K562 (cell line): Measurements from ENCODE around the gene USP10. TPM values are rescaled to one million over a fixed set of nuclear protein-coding genes. Genes with fewer than 3 reads are reported as not detected.

Experiments
- ATAC-seq: fragments of 200-7000 bp; cut with Tn5 transposase; 3 replicates; pipeline ENCODE4 v1.9.1; 2020; ENCODE audit warnings: moderate library complexity
- BruUV-seq: library from RNA; stranded (reverse); fragments of 400-500 nt; replicated peaks from 2 replicates; lab custom pipeline; 2021; lab: Mats Ljungman, UMichigan
- CTCF ChIA-PET: fragments of 300-600 bp; formaldehyde crosslinking; extraction: SDS; loops from one replicate; lab custom pipeline; 2021; ENCODE audit warnings: low intra/inter-chr PET ratio; lab: Yijun Ruan, JAX
- POLR2A ChIA-PET: fragments of 300-600, 350-650 bp; sonication (Branson Sonifier 250); formaldehyde crosslinking; extraction: SDS; loops from one replicate; lab custom pipeline; 2021; ENCODE audit warnings: antibody characterized with exemption, inconsistent platforms; lab: Yijun Ruan, JAX
- DNase-seq, 4 experiments: peaks; one replicate each; pipeline versions ENCODE4 v3.0.0 to v3.0.0-alpha.2; 2011 to 2018; ENCODE audit warnings: low spot score in 3 of 4, mixed read lengths in 3 of 4; ENCODE audit errors: extremely low read depth in 1 of 4
- FAIRE-seq: peaks from 2 replicates; lab custom pipeline; 2011; peaks lifted over from hg19 to GRCh38; lab: Jason Lieb, UNC
- H2AFZ ChIP-seq: 2 replicates; pipeline ENCODE4 v1.6.0; 2011; ENCODE audit warnings: low read depth, low read length, control low read depth, inconsistent platforms
- H3K27ac ChIP-seq: fragments of 200-600 bp; 3 replicates; pipeline ENCODE4 v1.8.0; 2011; ENCODE audit warnings: low read depth, mild to moderate bottlenecking, control low read depth, inconsistent platforms, low read length, moderate library complexity, mixed read lengths; ENCODE audit errors: extremely low read depth
- H3K27me3 ChIP-seq, 2 experiments: fragments of 300-600 bp in 1 of 2; 2 replicates in 1 of 2; 3 replicates in 1 of 2; pipeline versions ENCODE4 v1.6.0 to v1.8.0; 2011; ENCODE audit warnings: inconsistent platforms in 2 of 2, low read length in 2 of 2, mild to moderate bottlenecking in 1 of 2, mixed read lengths in 1 of 2, moderate library complexity in 1 of 2; ENCODE audit not compliant: control insufficient read depth in 2 of 2, insufficient read depth in 2 of 2
- H3K36me3 ChIP-seq: fragments of 300-600 bp; 3 replicates; pipeline ENCODE4 v1.8.0; 2011; ENCODE audit warnings: mild to moderate bottlenecking, low read length, inconsistent platforms; ENCODE audit not compliant: control insufficient read depth, insufficient read depth
- H3K4me1 ChIP-seq, 2 experiments: fragments of 200-600 bp in 1 of 2; replicated peaks in 1 of 2; 2 replicates in 1 of 2; 3 replicates in 1 of 2; pipeline versions ENCODE4 v1.5.1 to v1.8.0; 2011; ENCODE audit warnings: inconsistent platforms in 2 of 2, low read length in 2 of 2, mild to moderate bottlenecking in 1 of 2, mixed read lengths in 1 of 2, moderate library complexity in 1 of 2; ENCODE audit not compliant: control insufficient read depth in 2 of 2, insufficient read depth in 2 of 2
- H3K4me2 ChIP-seq: 2 replicates; pipeline ENCODE4 v1.6.1; 2011; ENCODE audit warnings: low read length, control low read depth, inconsistent platforms, mixed read lengths; ENCODE audit not compliant: insufficient read depth
- H3K4me3 ChIP-seq: fragments of 200-600 bp; sonication (generic), shearing (Covaris generic); 2 replicates; pipeline ENCODE4 v1.5.1; 2016; ENCODE audit warnings: control low read depth, inconsistent platforms
- H3K79me2 ChIP-seq: fragments of 200-600 bp; 3 replicates; pipeline ENCODE4 v1.8.0; 2011; ENCODE audit warnings: low read length, inconsistent platforms; ENCODE audit not compliant: control insufficient read depth, insufficient read depth
- H3K9ac ChIP-seq, 2 experiments: 2 replicates each; pipeline versions ENCODE4 v1.6.0 to v1.6.1; 2011; ENCODE audit warnings: low read depth in 2 of 2, low read length in 2 of 2, control low read depth in 1 of 2, inconsistent platforms in 1 of 2, mild to moderate bottlenecking in 1 of 2, mixed read lengths in 1 of 2; ENCODE audit not compliant: insufficient read depth in 1 of 2
- H3K9me1 ChIP-seq: one replicate; pipeline ENCODE4 v1.6.0; 2011; ENCODE audit warnings: inconsistent platforms, mild to moderate bottlenecking, low read length, moderate library complexity; ENCODE audit not compliant: control insufficient read depth, insufficient read depth
- H3K9me3 ChIP-seq: replicated peaks from 2 replicates; pipeline ENCODE4 v1.5.1; 2011; ENCODE audit warnings: low read depth, low read length, inconsistent platforms; ENCODE audit not compliant: control insufficient read depth, insufficient read depth
- H4K20me1 ChIP-seq: replicated peaks from 2 replicates; pipeline ENCODE4 v1.6.1; 2011; ENCODE audit warnings: low read length, inconsistent platforms, mixed read lengths; ENCODE audit not compliant: control insufficient read depth, insufficient read depth
- HDAC8 ChIP-seq: fragments of 450-650 bp; IDR thresholded peaks from 2 replicates; pipeline ENCODE4 v1.6.1; 2016; ENCODE audit warnings: mild to moderate bottlenecking, missing genetic modification characterization, moderate library complexity, missing compliant biosample characterization
- TFE3 ChIP-seq: fragments of 450-650 bp; formaldehyde crosslinking; IDR thresholded peaks from 2 replicates; pipeline ENCODE4 v1.4.0; 2020; ENCODE audit warnings: mild to moderate bottlenecking, mixed read lengths
- WGBS: fragments of 100-300 bp; shearing (Covaris generic); methylation state at CpG from one replicate; pipeline ENCODE4 v1.1.6; 2016; ENCODE audit warnings: low coverage, mixed read lengths; ENCODE audit not compliant: insufficient coverage; ENCODE audit errors: missing lambda C conversion rate; 5-methylcytosine and 5-hydroxymethylcytosine counted together
- in situ Hi-C: fragments of 300-500 bp; cut with MboI; formaldehyde crosslinking; loops from 4 replicates; pipeline ENCODE4 v1.15.0; 2018; ENCODE audit warnings: inconsistent platforms, mixed read lengths
- intact Hi-C: fragments of 100-400 bp; cut with micrococcal nuclease; formaldehyde crosslinking; loops from 2 replicates; pipeline ENCODE4 v1.14.2; 2022
- polyA plus RNA-seq, 8 experiments: library from polyadenylated mRNA; depleted of rRNA in 4 of 8; stranded (reverse) in 5 of 8; unstranded in 3 of 8; fragments of >200 nt; fragmentation: Nextera tagmentation in 2 of 8; fragmentation: Illumina TruSeq in 1 of 8; extraction: Ambion mirVana in 2 of 8; extraction: Trizol in 1 of 8; gene quantifications; 2 replicates each; pipeline versions ENCODE4 v1.2.1 to v1.2.3, GENCODE V29; 2011 to 2014; ENCODE audit warnings: inconsistent platforms in 1 of 8, missing spikeins in 1 of 8
- total RNA-seq, 7 experiments: library from RNA; depleted of rRNA in 6 of 7; stranded (reverse); fragments of >200 nt in 6 of 7; fragmentation: Illumina TruSeq in 2 of 7; extraction: Trizol in 2 of 7; gene quantifications; 2 replicates each; pipeline versions ENCODE4 v1.2.1 to v1.2.3, GENCODE V29; 2011 to 2021; ENCODE audit warnings: low replicate concordance in 1 of 7

Gene USP10
- total and polyA plus RNA-seq, 9 of the 15 experiments (the other 6 are each of a cell fraction or from before 2014, with no cell fraction given), result 61.7 to 197 (median 116) TPM

- Histone ChIP-seq H3K9me3 (0 out of 2 replicates have a peak, but pooled peaks cover 5% of the 10 kb centered on the region), H3K9ac (peak overlapping the region in 1 of 2 experiments; percentile 15; a peak in 1 of 4 replicates), H3K4me1 (peaks cover 0 to 10% of the 10 kb centered on the region in 2 experiments; a peak in 4 of 5 replicates), H4K20me1 (no peaks in the 10 kb centered on the region), H3K4me3 (no peak overlapping the region), H3K27ac (no peak overlapping the region), H2AFZ (peak overlapping the region; percentile 38; the same call in 1 of the 2 replicates), H3K9me1 (no peaks in the 10 kb centered on the region), H3K4me2 (no peak overlapping the region), H3K79me2 (no peaks in the 10 kb centered on the region), H3K36me3 (no peaks in the 10 kb centered on the region)
- 45% methylated on average over 8 of the region's 8 CpGs for WGBS
- DNase-seq (no peak), FAIRE-seq (no peak), ATAC-seq (no peak)
- ChIA-PET POLR2A (interaction anchor here (1.1 kb wide), 1 partner anchor 15 kb away, joined by 3 read pairs; no protein-coding TSS in a partner anchor), CTCF (no interaction called here)
- in situ Hi-C loops, result no loop called here
- BruUV-seq, result no TSS peak
- no peak for TF ChIP-seq HDAC8 (tag)
- TF ChIP-seq TFE3, result peak; percentile 24
- TF ChIP-seq, all 486 proteins: peak for 1
- intact Hi-C loops, result no loop called here
- peaks cover 2 to 4% of the 10 kb centered on the region in 2 experiments; a peak in 2 of 5 replicates for H3K27me3 ChIP-seq
These were observed 10.7 kb upstream of the USP10 start for GRCh38 chr16:84689111-84689510.
